ENCODE measurements around the gene CD83.

Gene CD83

DNA sequence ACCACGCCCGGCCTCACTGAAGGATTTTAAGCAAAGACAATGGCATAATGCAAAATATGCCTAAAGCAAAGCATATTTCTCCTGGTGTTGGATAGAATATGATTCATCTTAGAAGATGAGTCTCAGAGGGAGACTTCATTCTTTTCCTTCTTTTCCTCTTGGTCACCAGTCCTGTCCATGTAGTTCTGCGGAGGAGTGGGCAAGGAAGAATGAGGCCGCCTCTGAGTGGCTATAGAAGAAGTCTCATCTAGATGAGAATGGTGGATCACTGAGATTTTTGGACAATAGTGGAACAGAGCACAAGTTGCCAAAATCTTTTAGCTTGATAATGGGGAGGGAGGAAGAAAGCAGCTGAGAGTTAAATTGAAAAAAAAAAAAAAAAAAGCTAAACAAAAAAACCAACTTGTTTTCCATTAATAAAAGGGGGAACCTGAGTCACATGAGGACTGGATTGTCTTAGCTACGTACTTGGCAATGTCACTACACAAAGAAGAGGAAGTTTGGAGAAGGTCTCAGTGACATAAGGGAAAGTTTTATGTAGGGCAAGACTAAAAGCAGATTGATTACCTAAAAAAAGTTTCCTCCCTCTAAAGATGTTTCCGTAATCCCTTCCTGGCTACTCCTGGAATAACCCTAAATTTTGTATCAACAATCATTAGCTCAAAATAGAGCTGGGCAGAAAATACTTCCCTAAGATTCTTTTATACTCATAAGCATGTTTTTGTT is 6.0 kb downstream of the CD83 start:
- DNase-seq (ENCODE audit: low read depth in 1 of 2, low spot score in 1 of 2), result peak; percentile 31 to 49
- no peaks in the 10 kb centered on the region for H3K27me3 ChIP-seq (ENCODE audit: insufficient read depth, poor library complexity, severe bottlenecking)
- no peak overlapping the region for H3K4me3 ChIP-seq (replicated peaks; ENCODE audit: insufficient read depth, low read length)
- TF ChIP-seq, protein P1, sequence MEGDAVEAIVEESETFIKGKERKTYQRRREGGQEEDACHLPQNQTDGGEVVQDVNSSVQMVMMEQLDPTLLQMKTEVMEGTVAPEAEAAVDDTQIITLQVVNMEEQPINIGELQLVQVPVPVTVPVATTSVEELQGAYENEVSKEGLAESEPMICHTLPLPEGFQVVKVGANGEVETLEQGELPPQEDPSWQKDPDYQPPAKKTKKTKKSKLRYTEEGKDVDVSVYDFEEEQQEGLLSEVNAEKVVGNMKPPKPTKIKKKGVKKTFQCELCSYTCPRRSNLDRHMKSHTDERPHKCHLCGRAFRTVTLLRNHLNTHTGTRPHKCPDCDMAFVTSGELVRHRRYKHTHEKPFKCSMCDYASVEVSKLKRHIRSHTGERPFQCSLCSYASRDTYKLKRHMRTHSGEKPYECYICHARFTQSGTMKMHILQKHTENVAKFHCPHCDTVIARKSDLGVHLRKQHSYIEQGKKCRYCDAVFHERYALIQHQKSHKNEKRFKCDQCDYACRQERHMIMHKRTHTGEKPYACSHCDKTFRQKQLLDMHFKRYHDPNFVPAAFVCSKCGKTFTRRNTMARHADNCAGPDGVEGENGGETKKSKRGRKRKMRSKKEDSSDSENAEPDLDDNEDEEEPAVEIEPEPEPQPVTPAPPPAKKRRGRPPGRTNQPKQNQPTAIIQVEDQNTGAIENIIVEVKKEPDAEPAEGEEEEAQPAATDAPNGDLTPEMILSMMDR (IDR thresholded peaks at IDR 0.05; ENCODE audit: insufficient read depth, low read length), result no peak
- 0 out of 2 replicates have a peak, but pooled peaks have one; percentile 15 for TF ChIP-seq SPI1 (IDR thresholded peaks at IDR 0.05; ENCODE audit: borderline replicate concordance, low read depth)
- TF ChIP-seq POLR2AphosphoS5 (IDR thresholded peaks at IDR 0.05; ENCODE audit: low read depth), result no peak
- no peak for TF ChIP-seq REST (IDR thresholded peaks at IDR 0.05; ENCODE audit: insufficient replicate concordance, low read depth)
- H3K27ac ChIP-seq (replicated peaks), result peak overlapping the region; percentile 48

GRCh38 chr6:14125346-14125745 is 7.8 kb downstream of the CD83 start:
- no peak for DNase-seq (ENCODE audit: low read depth in 1 of 2, low spot score in 1 of 2)
- Histone ChIP-seq H3K4me3 (replicated peaks; ENCODE audit: insufficient read depth, low read length) (no peak overlapping the region), H3K27me3 (ENCODE audit: insufficient read depth, poor library complexity, severe bottlenecking) (no peaks in the 10 kb centered on the region), H3K27ac (replicated peaks) (no peak overlapping the region)
- TF ChIP-seq, protein P1 (IDR thresholded peaks at IDR 0.05; ENCODE audit: insufficient read depth, low read length), result no peak
- TF ChIP-seq SPI1 (IDR thresholded peaks at IDR 0.05; ENCODE audit: borderline replicate concordance, low read depth) (no peak), REST (IDR thresholded peaks at IDR 0.05; ENCODE audit: insufficient replicate concordance, low read depth) (no peak), POLR2AphosphoS5 (IDR thresholded peaks at IDR 0.05; ENCODE audit: low read depth) (no peak), GABPA (IDR thresholded peaks at IDR 0.05; ENCODE audit: low read depth) (no peak)

- TF ChIP-seq REST (IDR thresholded peaks at IDR 0.05; ENCODE audit: insufficient replicate concordance, low read depth) (no peak), POLR2AphosphoS5 (IDR thresholded peaks at IDR 0.05; ENCODE audit: low read depth) (no peak), SPI1 (IDR thresholded peaks at IDR 0.05; ENCODE audit: borderline replicate concordance, low read depth) (no peak), GABPA (IDR thresholded peaks at IDR 0.05; ENCODE audit: low read depth) (no peak)
- TF ChIP-seq, protein P1 (IDR thresholded peaks at IDR 0.05; ENCODE audit: insufficient read depth, low read length), result no peak
- Histone ChIP-seq H3K4me3 (replicated peaks; ENCODE audit: insufficient read depth, low read length) (no peak overlapping the region), H3K27ac (replicated peaks) (no peak overlapping the region), H3K27me3 (ENCODE audit: insufficient read depth, poor library complexity, severe bottlenecking) (no peaks in the 10 kb centered on the region)
- DNase-seq (ENCODE audit: low read depth in 1 of 2, low spot score in 1 of 2), result no peak
Measured at GRCh38 chr6:14126191-14126590, 8.6 kb downstream of the CD83 start.
